Left renal cortex interstitium (tissue), 4 donors: ENCODE results near the gene INPP1. TPM values are rescaled to one million over a fixed set of nuclear protein-coding genes. Genes with fewer than 3 reads are reported as not detected.
"Not testable (repeated sequence)": the region's sequence is repeated elsewhere in the genome, so short reads cannot be mapped to it uniquely, and the experiment has no call there.

Experiments
- DNase-seq, 4 donors: peaks; one replicate each; pipeline ENCODE4 v3.0.0-alpha.2; 2013; ENCODE audit warnings: low read depth in 4 of 4, low spot score in 2 of 4, missing footprints in 1 of 4
- polyA plus RNA-seq, 4 donors: library from polyadenylated mRNA; unstranded; fragments of 120-200 nt; gene quantifications; one replicate each; pipeline ENCODE4 v1.2.1, GENCODE V29; 2013; ENCODE audit not compliant: insufficient read length in 4 of 4

INPP1 gene
- polyA plus RNA-seq = 10 to 100 TPM; 14.4 to 18.2 (median 15.0) TPM

DNA sequence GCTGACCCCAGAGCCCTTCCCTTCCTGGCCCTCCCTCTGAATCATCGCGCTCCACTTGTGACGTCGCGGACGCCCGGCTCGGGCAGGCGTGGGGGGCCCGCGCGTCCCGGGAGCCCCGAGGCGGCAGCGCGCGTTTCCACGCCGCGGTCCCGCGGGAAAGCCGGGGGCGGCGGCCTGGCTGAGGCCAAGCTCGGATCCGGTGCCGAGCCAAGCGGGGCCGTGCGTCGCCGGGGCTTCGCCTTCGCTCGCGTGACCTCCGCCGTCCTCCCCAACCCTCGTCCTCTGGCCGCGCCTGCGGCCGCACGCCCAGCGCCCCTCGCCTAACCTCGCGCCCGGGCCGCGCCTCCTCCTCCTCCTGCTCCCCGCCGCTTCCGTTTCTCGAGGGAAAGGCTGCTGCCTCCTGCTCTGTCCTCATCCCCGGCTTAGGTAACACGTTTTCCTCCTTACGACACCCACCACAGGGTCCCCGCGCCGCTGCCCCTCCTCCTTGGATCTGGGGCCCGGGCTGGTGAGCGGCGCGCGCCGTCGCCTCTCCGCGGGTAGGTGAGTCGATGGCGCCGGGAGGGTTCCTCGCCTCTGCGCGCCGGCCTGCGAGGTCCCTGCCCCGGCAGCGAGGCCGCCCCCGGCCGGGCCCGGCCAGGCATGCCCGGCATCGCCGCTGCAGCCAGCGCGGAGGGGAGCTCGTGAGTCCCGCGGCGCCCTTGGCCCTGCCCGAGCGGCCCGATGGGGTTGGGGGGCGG, at the start of gene INPP1:
Gene INPP1 (plus strand): TSS at position 54 of the 740 bp plus-strand sequence. CDS start 16,514 bp downstream, outside the sequence.
- DNase-seq = peak; percentile 36 to 63 (median 43)

DNA sequence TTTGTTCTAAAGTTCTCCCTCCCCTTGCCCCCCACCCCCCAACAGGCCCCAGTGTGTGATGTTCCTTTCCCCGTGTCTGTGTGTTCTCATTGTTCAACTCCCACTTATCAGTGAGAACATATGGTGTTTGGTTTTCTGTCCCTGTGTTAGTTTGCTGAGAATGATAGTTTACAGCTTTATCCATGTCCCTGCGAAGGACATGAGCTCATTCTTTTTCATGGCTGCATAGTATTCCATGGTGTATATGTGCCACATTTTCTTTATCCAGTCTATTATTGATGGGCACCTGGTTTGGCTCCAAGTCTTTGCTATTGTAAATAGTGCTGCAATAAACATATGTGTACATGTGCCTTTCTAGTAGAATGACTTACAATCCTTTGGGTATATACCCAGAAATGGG, 45.5 kb upstream of the INPP1 start:
- not testable (repeated sequence) for DNase-seq

GRCh38 chr2:190301032-190301431, 42.4 kb upstream of the INPP1 start:
- no peak for DNase-seq

- DNase-seq = no peak
These were observed 41.3 kb upstream of the INPP1 start for GRCh38 chr2:190302052-190302451.

DNA sequence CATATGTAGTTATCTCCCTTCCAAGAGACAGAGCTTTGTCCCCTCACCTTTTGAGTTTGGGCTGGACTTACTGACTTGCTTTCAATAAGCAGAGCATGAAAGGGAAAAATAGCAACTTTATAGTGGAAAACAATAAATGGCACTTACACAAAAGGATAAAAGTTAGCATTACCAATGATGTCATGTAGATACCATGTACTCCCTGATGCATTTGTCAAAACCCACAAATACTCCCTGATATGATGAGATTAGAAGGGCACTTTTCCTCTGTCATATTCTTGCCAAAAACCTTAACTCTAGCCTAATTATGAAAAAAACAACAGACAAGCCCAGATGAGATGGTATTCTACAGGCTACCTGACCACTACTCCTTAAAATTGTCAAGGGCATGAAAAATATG, 39.7 kb upstream of the INPP1 start:
- DNase-seq = no peak

DNA sequence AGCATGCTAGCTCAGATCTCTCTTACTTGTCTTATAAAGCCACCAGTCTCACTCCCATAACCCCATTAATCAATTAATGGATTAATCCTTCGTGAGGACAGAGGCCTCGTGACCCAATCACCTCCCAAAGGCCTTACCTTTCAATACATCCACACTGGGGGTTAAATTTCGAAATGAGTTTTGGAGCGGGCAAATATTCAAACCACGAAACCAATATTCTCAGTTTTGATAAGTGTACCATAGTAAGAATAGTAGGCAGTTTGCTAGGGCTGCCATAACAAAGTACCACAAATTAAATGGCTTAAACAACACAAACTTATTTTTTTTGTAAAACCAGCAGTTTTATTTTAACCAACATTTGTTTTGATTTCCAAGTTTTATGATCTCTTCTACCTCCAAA, 39.0 kb upstream of the INPP1 start:
- no peak for DNase-seq

DNA sequence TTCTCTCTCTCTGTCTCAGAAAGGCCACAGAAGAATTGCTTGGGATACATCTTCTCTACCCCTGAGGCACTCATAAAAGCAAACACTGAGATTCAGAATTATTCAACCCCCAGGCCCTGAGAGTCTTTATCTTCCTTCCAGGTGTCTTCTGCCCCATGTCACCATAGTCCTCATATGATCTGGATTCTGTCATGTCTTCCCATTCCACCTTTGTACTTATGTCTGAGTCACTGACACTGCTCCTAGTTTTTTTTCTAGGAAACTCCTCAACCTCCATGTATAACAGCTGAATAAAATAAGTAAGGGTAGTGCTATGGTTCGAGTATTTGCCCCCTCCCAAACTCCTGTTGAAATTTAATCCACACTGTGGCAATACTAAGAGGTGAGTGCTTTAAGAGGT, 35.4 kb upstream of the INPP1 start:
- no peak for DNase-seq

DNA sequence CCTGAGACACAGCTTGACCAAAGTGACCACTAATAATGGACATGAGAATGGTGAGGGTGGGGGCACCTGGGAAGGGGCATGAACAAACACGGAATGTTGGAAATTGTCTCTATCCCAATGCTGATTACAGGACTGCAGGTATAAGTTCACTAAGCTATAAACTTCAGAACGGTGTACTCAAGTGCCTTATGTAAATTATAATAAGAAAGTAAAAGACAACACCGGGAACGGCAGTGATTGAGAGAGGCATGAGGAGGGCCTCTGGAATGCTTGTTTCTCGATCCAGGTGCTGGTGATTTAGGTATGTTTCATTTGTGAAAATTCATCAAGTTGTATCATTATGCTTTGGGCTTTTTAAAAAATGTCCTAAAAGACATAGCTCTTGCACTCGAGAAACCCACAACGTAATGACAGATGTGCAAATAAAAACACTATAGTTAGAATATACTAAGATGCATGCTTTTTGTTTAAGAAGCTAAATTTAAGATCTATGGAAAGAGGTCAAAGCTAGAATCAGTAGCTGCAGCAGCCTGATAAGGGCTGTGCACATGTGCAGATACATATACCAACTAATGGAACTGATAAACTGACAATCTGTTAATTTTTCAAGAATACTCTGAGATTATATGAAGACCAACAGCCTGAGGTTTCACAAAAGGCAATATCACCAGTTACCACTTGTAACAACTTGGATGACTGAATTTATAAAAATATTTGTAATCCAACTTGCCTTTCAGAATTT, 31.3 kb upstream of the INPP1 start:
- no peak for DNase-seq

- DNase-seq = not testable (repeated sequence)
These were observed 30.8 kb upstream of the INPP1 start for GRCh38 chr2:190312635-190313025.

DNA sequence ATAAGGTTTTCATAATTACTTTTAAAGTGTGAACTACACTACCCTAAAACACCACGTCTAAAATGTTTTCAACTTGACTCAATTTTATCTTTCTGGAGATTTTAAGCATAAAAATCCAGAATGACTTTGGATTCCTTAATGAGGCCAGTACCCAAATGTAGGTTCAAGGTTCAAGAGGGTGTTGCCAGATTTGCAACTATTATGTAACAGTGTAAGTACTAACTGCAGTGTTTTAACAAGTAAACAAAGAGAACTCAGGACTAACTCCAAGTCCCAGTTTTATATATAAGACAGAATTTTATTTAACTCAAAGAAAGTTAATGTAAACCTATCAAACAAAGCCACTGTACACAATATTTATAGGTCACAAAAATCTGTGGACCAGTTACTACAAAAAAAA, 29.5 kb upstream of the INPP1 start:
- no peak for DNase-seq

GRCh38 chr2:190315273-190315672, 28.1 kb upstream of the INPP1 start:
- no peak for DNase-seq

GRCh38 chr2:190318514-190318913, 24.9 kb upstream of the INPP1 start:
- no peak for DNase-seq

GRCh38 chr2:190318931-190319554, 24.3 kb upstream of the INPP1 start:
- DNase-seq = peak; percentile 21 to 81 (median 38)

GRCh38 chr2:190319555-190320498, 23.6 kb upstream of the INPP1 start, which contains the start of gene HIBCH:
Gene HIBCH (minus strand): TSS chr2:190319826. CDS start chr2:190319750, 76 bp downstream.
- DNase-seq = peak; percentile 88 to 98 (median 93)

- DNase-seq = no peak
These were observed 22.7 kb upstream of the INPP1 start for GRCh38 chr2:190320696-190321095.

DNA sequence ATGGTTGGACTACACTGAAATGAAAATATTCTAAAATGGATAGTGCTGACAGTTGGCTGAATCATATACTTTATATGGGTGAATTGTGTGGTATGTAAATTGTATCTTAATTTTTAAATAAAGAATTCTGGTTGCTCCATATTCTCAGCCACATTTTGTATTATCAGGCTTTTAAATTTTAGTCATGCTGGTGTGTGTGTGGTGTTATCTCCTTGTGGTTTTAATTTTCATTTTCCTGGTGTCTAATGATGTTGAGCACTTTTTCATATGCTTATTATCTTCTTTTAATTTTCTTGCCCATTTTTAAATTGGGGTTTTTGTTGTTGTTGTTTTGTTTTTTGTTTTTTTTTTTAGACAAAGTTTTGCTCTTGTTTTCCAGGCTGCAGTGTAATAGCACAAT, 20.0 kb upstream of the INPP1 start:
- DNase-seq = no peak

DNA sequence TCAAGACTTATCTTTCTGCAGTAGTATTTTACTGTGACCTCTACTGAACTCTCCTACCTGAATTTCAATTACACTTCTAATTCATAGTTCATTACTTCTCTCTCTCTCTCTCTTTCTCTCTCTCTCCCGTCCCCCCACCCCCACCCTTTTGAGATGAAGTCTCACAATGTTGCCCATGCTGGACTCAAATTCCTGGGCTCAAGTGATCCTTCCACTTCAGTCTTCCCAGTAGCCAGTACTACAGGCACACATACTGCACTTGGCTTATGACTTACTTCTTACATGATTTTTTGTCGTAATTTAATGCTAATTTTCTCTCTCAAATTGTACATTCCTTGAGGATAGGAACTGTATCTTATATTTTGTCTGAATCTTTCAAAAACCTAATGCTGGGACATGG, 17.8 kb upstream of the INPP1 start:
- DNase-seq = no peak

- no peak for DNase-seq
These were observed 15.4 kb upstream of the INPP1 start for GRCh38 chr2:190327867-190328572.

- DNase-seq = no peak
These were observed 14.7 kb upstream of the INPP1 start for GRCh38 chr2:190328573-190329147.
